AG10803 (cell line): ENCODE measurements around the gene TIAM1.

Experiments
- DNase-seq: peaks from one replicate; pipeline ENCODE4 v3.0.0; 2010; ENCODE audit warnings: low read depth
- H3K4me3 ChIP-seq: 2 replicates; pipeline ENCODE4 v1.5.1; 2011; ENCODE audit warnings: mild to moderate bottlenecking, low read length, control low read depth
- TF ChIP-seq, protein P1 (sequence below): conservative IDR thresholded peaks from 2 replicates; pipeline ENCODE4 v1.5.1; 2011; ENCODE audit warnings: mild to moderate bottlenecking, low read length, control low read depth, inconsistent platforms

Gene TIAM1

GRCh38 chr21:31182231-31183140 is 161.6 kb downstream of the TIAM1 start:
- no peak for DNase-seq
- TF ChIP-seq, protein P1, sequence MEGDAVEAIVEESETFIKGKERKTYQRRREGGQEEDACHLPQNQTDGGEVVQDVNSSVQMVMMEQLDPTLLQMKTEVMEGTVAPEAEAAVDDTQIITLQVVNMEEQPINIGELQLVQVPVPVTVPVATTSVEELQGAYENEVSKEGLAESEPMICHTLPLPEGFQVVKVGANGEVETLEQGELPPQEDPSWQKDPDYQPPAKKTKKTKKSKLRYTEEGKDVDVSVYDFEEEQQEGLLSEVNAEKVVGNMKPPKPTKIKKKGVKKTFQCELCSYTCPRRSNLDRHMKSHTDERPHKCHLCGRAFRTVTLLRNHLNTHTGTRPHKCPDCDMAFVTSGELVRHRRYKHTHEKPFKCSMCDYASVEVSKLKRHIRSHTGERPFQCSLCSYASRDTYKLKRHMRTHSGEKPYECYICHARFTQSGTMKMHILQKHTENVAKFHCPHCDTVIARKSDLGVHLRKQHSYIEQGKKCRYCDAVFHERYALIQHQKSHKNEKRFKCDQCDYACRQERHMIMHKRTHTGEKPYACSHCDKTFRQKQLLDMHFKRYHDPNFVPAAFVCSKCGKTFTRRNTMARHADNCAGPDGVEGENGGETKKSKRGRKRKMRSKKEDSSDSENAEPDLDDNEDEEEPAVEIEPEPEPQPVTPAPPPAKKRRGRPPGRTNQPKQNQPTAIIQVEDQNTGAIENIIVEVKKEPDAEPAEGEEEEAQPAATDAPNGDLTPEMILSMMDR, result no peak
- H3K4me3 ChIP-seq, result no peak overlapping the region

DNA sequence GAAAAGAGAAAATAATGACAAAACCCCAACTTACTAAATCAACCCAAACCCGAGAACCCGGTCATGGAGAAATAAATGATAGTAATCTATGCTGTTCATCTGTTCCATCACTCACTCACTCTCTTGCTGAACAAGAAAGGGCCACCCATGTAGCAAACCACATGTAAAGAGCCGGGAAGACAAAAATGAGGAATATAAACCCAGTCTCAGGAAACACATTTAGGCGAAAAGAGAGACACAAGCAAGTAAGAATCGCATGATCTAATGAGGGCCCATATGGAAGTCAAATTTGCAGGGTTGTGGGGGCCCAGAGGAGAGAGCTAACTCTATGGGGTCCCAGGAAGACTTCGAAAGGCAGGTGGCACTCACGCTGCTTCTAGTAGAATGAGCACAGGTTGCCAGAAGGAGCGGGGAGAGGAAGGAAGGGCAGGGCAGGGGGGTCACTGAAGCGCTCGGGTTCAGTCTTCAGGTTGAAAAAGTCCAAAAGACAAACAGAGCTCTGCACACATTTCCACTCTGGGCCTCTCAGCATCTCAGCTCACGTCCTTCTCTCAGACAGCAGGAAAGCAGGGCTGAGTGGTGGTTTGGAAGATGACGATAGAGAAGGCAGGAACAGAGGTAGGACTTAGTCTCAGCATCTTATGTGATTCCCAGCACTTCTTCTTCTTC is 162.8 kb downstream of the TIAM1 start:
- no peak overlapping the region for H3K4me3 ChIP-seq
- no peak for DNase-seq
- TF ChIP-seq, protein P1, result no peak; the same call in 1 of the 2 replicates

DNA sequence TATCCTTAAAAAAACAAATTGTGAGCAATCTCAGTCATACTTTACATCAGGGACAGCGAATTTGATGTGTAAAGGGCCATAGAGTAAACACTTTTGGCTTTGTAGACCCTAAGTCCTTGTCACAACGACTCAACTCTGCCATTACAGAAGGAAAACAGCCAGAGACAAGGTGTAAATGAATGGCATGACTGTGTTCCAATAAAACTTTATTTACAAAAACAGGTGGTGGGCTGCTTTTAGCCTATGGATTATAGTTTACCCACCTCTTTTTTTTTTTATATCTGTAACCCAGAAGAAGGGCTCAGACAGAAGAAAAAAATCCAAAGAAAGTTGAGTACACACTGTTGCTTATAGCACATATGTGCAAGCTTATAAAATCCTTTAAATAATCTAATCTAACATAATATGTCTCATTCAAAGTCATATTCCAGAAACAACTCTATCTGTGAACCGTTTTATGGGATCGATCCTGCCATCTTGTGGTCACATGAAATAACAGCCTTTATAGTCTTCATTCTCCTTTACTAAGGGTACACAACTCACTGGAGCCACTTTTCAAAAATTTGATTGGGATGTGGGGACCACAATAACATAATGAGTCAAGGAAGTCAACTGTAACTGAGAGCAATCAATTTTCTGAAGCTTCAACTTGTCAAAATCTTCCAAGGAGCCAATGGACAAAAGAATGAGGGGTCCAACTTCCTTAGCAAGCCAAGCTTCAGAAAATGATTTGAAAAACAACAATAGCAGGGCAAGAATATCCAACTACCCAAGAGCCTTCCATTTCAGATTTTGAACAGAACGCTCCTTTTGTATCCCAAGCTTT is 163.6 kb downstream of the TIAM1 start:
- DNase-seq, result peak; percentile 38
- TF ChIP-seq, protein P1, result peak; percentile 73
- H3K4me3 ChIP-seq, result no peak overlapping the region

DNA sequence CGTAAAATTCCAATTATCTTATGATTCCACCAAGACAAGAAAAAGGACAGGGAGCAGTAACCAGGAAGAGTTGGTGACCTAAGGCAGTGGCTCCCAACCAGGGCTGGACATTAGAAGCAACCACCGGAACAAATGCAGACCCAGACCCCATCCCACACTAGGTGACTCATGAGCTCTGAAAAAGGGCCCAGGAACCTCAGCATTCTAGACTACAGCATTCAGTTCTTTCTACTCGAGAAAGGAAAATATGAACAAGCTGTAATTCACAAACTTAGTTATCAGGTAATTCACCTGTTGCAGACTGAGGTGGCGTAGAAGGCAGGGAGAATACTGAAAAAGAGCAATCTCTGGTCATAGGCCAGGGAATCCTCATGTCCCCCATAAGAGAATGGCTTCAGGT is 167.3 kb downstream of the TIAM1 start:
- DNase-seq, result no peak
- TF ChIP-seq, protein P1, result no peak
- H3K4me3 ChIP-seq, result no peak overlapping the region

DNA sequence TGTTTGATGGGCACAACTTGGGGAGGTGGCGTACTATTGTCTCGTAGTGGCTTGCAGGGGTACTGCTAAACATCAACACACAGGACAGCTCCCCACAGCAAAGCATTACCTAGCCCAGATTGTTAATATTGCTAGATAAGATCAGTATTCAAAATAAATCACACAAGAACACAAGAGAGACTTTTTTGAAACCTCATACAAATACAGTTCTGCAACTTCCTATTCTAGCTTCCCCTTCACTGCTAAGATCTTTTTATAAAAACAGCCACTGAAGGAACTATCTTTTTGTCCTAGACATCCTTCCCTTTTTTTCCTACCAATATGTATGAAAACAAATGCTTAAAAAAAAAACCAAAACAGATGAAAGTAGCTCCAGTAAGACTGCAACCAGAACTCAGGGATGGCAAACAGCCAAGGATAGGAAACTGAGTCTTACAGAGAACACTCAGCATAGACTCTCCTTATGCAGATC is 167.9 kb downstream of the TIAM1 start:
- H3K4me3 ChIP-seq, result no peak overlapping the region
- no peak for DNase-seq
- TF ChIP-seq, protein P1, result no peak

- TF ChIP-seq, protein P1, result no peak
- H3K4me3 ChIP-seq, result no peak overlapping the region
- peak; percentile 29 for DNase-seq
Observed at GRCh38 chr21:31173881-31174555, 170.0 kb downstream of the TIAM1 start.
